Measurements from ENCODE around the gene SPINK1.

SPINK1 gene

DNA sequence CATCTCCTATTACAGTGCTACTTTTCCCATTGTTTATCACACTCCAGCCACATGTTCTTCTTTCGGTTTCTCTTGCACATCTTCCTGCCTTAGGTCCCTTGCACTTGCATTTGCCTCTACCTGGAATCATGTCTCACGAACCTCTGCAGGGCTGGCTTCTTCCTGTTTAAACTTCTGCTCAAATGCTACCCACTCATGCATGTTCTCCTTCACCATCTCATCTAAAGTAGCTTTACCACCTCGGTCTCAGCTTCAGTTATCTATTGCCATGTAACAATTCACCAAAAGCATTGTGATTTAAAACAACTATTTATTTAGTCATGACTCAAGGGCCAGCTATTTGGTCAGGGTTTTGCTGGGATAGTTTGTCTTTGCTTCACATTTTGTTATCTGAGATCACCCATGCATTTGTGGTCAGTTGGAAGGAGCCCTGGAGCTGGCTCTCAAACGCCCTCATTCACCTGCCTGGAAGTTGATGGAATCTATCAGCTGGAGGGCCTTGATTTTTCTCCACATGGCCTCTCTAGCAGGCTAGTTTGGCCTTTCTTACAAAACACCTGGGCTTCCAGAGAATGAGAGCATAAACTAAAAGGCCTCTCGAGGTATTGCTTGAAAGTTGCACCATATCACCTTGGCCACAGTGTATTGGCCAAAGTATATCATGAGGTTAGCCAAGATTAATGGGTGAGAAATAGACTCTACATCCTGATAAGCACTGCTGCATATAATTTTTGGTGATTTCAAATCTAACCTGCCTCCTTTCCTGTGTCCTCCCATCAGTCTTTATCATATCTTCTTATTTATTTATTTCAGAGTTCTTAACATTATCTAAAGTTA is 21.4 kb downstream of the SPINK1 start:
- Histone ChIP-seq H3K36me3 (ENCODE audit: insufficient read depth, low read length) (no peaks in the 10 kb centered on the region), H2AFZ (ENCODE audit: low read length) (no peak overlapping the region), H3F3A (ENCODE audit: low read depth) (no peaks in the 10 kb centered on the region), H3K4me2 (ENCODE audit: low read depth, low read length, poor library complexity, severe bottlenecking) (no peak overlapping the region), H3K4me1 (ENCODE audit: insufficient read depth, low read length, poor library complexity, severe bottlenecking) (peaks cover 7% of the 10 kb centered on the region), H3K4me3 (ENCODE audit: low read length, poor library complexity, severe bottlenecking) (no peak overlapping the region), H3K27me3 (ENCODE audit: insufficient read depth, low read length, poor library complexity, severe bottlenecking) (no peaks in the 10 kb centered on the region), H3K9ac (ENCODE audit: low read depth, low read length, poor library complexity, severe bottlenecking) (no peak overlapping the region), H4K20me1 (ENCODE audit: insufficient read depth, low read length, poor library complexity, severe bottlenecking) (no peaks in the 10 kb centered on the region), H3K9me3 (ENCODE audit: insufficient read depth, low read depth, low read length) (no peaks in the 10 kb centered on the region), H3K9me2 (replicated peaks; ENCODE audit: low read depth, low read length) (no peaks in the 10 kb centered on the region), H3K79me2 (ENCODE audit: insufficient read depth, low read length) (no peaks in the 10 kb centered on the region)
- TF ChIP-seq EZH2phosphoT487 (IDR thresholded peaks at IDR 0.05; ENCODE audit: borderline replicate concordance) (no peak), CTCF (conservative IDR thresholded peaks at IDR 0.05; ENCODE audit: low read length) (no peak)

GRCh38 chr5:147805030-147805454 is 26.4 kb downstream of the SPINK1 start:
- Histone ChIP-seq H3K4me3 (ENCODE audit: low read length, poor library complexity, severe bottlenecking) (no peak overlapping the region), H3K4me2 (ENCODE audit: low read depth, low read length, poor library complexity, severe bottlenecking) (peak overlapping the region; percentile 37), H4K20me1 (ENCODE audit: insufficient read depth, low read length, poor library complexity, severe bottlenecking) (no peaks in the 10 kb centered on the region), H3K4me1 (ENCODE audit: insufficient read depth, low read length, poor library complexity, severe bottlenecking) (peaks cover 15% of the 10 kb centered on the region), H3K79me2 (ENCODE audit: insufficient read depth, low read length) (no peaks in the 10 kb centered on the region), H3K9me2 (replicated peaks; ENCODE audit: low read depth, low read length) (no peaks in the 10 kb centered on the region), H3F3A (ENCODE audit: low read depth) (no peaks in the 10 kb centered on the region), H2AFZ (ENCODE audit: low read length) (0 out of 2 replicates have a peak overlapping the region, but pooled peaks have one; percentile 26), H3K9ac (ENCODE audit: low read depth, low read length, poor library complexity, severe bottlenecking) (no peak overlapping the region), H3K9me3 (ENCODE audit: insufficient read depth, low read depth, low read length) (no peaks in the 10 kb centered on the region), H3K36me3 (ENCODE audit: insufficient read depth, low read length) (no peaks in the 10 kb centered on the region), H3K27me3 (ENCODE audit: insufficient read depth, low read length, poor library complexity, severe bottlenecking) (no peaks in the 10 kb centered on the region)
- TF ChIP-seq CTCF (conservative IDR thresholded peaks at IDR 0.05; ENCODE audit: low read length) (no peak), EZH2phosphoT487 (IDR thresholded peaks at IDR 0.05; ENCODE audit: borderline replicate concordance) (no peak)

DNA sequence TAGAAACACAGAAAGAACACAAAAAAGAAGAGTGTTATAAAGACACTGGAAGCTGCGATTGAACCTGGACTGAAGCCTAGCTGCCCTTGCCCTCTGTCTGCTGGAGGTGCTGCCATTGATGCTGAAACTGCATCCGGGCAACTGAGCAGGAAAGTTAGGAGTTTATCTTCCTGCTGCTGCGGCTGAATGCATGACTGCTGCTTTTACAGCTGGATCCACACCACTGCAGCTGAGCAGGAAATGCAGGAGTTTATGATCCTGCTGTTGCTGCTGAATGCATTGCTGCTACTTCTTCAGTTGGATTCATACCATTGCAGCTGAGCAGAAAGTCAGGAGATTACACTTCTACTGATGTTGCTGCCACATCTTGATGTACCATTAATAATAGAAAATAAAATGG is 27.1 kb downstream of the SPINK1 start:
- Histone ChIP-seq H3K4me2 (ENCODE audit: low read depth, low read length, poor library complexity, severe bottlenecking) (no peak overlapping the region), H3F3A (ENCODE audit: low read depth) (no peaks in the 10 kb centered on the region), H3K4me3 (ENCODE audit: low read length, poor library complexity, severe bottlenecking) (no peak overlapping the region), H4K20me1 (ENCODE audit: insufficient read depth, low read length, poor library complexity, severe bottlenecking) (no peaks in the 10 kb centered on the region), H3K27me3 (ENCODE audit: insufficient read depth, low read length, poor library complexity, severe bottlenecking) (no peaks in the 10 kb centered on the region), H3K9me2 (replicated peaks; ENCODE audit: low read depth, low read length) (no peaks in the 10 kb centered on the region), H3K9me3 (ENCODE audit: insufficient read depth, low read depth, low read length) (no peaks in the 10 kb centered on the region), H3K9ac (ENCODE audit: low read depth, low read length, poor library complexity, severe bottlenecking) (no peak overlapping the region), H3K36me3 (ENCODE audit: insufficient read depth, low read length) (no peaks in the 10 kb centered on the region), H2AFZ (ENCODE audit: low read length) (no peak overlapping the region), H3K4me1 (ENCODE audit: insufficient read depth, low read length, poor library complexity, severe bottlenecking) (peaks cover 15% of the 10 kb centered on the region), H3K79me2 (ENCODE audit: insufficient read depth, low read length) (no peaks in the 10 kb centered on the region)
- TF ChIP-seq CTCF (conservative IDR thresholded peaks at IDR 0.05; ENCODE audit: low read length): no peak
- no peak for TF ChIP-seq EZH2phosphoT487 (IDR thresholded peaks at IDR 0.05; ENCODE audit: borderline replicate concordance)

Measured in Loucy (cell line).